Measurements from ENCODE around the gene AP1S1. TPM values are rescaled to one million over a fixed set of nuclear protein-coding genes. Genes with fewer than 3 reads are reported as not detected.
A peak's percentile ranks its signal among the peaks of the same experiment; 100 is the strongest.

AP1S1 gene
- total RNA-seq, 1 donor from 2014 or later: 155 TPM

- no peak for DNase-seq (ENCODE audit: low read depth)
- Histone ChIP-seq H3K4me3 (ENCODE audit: low read depth, low read length) (no peak overlapping the region), H3K36me3 (ENCODE audit: control insufficient read depth, insufficient read depth, low read length) (no peaks in the 10 kb centered on the region), H3K27me3 (ENCODE audit: control insufficient read depth, insufficient read depth, low read length) (no peaks in the 10 kb centered on the region)
- no peak for TF ChIP-seq CTCF (IDR thresholded peaks at IDR 0.05; ENCODE audit: insufficient read depth, low read length, poor library complexity, severe bottlenecking)
These were observed 13.4 kb upstream of the AP1S1 start for GRCh38 chr7:101140746-101141382.

GRCh38 chr7:101151908-101152651 lies 2.2 kb upstream of the AP1S1 start:
- no peak for DNase-seq (ENCODE audit: low read depth)
- Histone ChIP-seq H3K36me3 (ENCODE audit: control insufficient read depth, insufficient read depth, low read length) (no peaks in the 10 kb centered on the region), H3K27me3 (ENCODE audit: control insufficient read depth, insufficient read depth, low read length) (no peaks in the 10 kb centered on the region), H3K4me3 (ENCODE audit: low read depth, low read length) (no peak overlapping the region)
- no peak for TF ChIP-seq CTCF (IDR thresholded peaks at IDR 0.05; ENCODE audit: insufficient read depth, low read length, poor library complexity, severe bottlenecking)

- TF ChIP-seq CTCF (IDR thresholded peaks at IDR 0.05; ENCODE audit: insufficient read depth, low read length, poor library complexity, severe bottlenecking): no peak
- no peak for DNase-seq (ENCODE audit: low read depth)
- no peaks in the 10 kb centered on the region for H3K27me3 ChIP-seq (ENCODE audit: control insufficient read depth, insufficient read depth, low read length)
- peak overlapping the region; percentile 95 for H3K4me3 ChIP-seq (ENCODE audit: low read depth, low read length)
- no peaks in the 10 kb centered on the region for H3K36me3 ChIP-seq (ENCODE audit: control insufficient read depth, insufficient read depth, low read length)
These were observed 422 bp downstream of the AP1S1 start for GRCh38 chr7:101154693-101155102.

- TF ChIP-seq CTCF (IDR thresholded peaks at IDR 0.05; ENCODE audit: insufficient read depth, low read length, poor library complexity, severe bottlenecking): no peak
- no peak for DNase-seq (ENCODE audit: low read depth)
- no peaks in the 10 kb centered on the region for H3K27me3 ChIP-seq (ENCODE audit: control insufficient read depth, insufficient read depth, low read length)
- H3K36me3 ChIP-seq (ENCODE audit: control insufficient read depth, insufficient read depth, low read length): peaks cover 2% of the 10 kb centered on the region
- peak overlapping the region; percentile 95 for H3K4me3 ChIP-seq (ENCODE audit: low read depth, low read length)
These were observed 1.0 kb downstream of the AP1S1 start for GRCh38 chr7:101155303-101155702.

- Histone ChIP-seq H3K4me3 (ENCODE audit: low read depth, low read length) (no peak overlapping the region), H3K27me3 (ENCODE audit: control insufficient read depth, insufficient read depth, low read length) (no peaks in the 10 kb centered on the region), H3K36me3 (ENCODE audit: control insufficient read depth, insufficient read depth, low read length) (peaks cover 2% of the 10 kb centered on the region)
- peak; percentile 13 for TF ChIP-seq CTCF (IDR thresholded peaks at IDR 0.05; ENCODE audit: insufficient read depth, low read length, poor library complexity, severe bottlenecking)
- no peak for DNase-seq (ENCODE audit: low read depth)
These were observed 2.0 kb downstream of the AP1S1 start for GRCh38 chr7:101156277-101156676.
